22Rv1 (cell line): ENCODE results near the gene SERINC3.

Experiments used
- CTCF ChIP-seq: fragments of 450-650 bp; IDR thresholded peaks from 2 replicates; pipeline ENCODE4 v1.5.1; 2017; ENCODE audit warnings: mild to moderate bottlenecking
- ZFX ChIP-seq: fragments of 450-650 bp; IDR thresholded peaks from 2 replicates; pipeline ENCODE4 v1.6.1; 2017; ENCODE audit warnings: antibody characterized with exemption, borderline replicate concordance

GRCh38 chr20:44502968-44503367 lies 18.9 kb downstream of the SERINC3 start:
- no peak for TF ChIP-seq CTCF
- no peak for TF ChIP-seq ZFX
